Fibroblast of pulmonary artery (primary cell): Measurements from ENCODE around the gene SLC15A5.

Experiments used
- DNase-seq: peaks from one replicate; pipeline ENCODE4 v3.0.0-alpha.2; 2010; ENCODE audit warnings: low read depth
- H3K4me3 ChIP-seq: replicated peaks from 2 replicates; pipeline ENCODE4 v1.5.1; 2011; ENCODE audit warnings: low read depth, mild to moderate bottlenecking, control low read depth, low read length, moderate library complexity
- CTCF ChIP-seq: IDR thresholded peaks from 2 replicates; pipeline ENCODE4 v1.5.1; 2011; ENCODE audit warnings: mild to moderate bottlenecking, control low read depth, low read length, inconsistent platforms; ENCODE audit errors: missing control alignments

Gene SLC15A5

GRCh38 chr12:16269946-16270345 lies 7.5 kb downstream of the SLC15A5 start:
- no peak for DNase-seq
- no peak for TF ChIP-seq CTCF
- no peak overlapping the region for H3K4me3 ChIP-seq

DNA sequence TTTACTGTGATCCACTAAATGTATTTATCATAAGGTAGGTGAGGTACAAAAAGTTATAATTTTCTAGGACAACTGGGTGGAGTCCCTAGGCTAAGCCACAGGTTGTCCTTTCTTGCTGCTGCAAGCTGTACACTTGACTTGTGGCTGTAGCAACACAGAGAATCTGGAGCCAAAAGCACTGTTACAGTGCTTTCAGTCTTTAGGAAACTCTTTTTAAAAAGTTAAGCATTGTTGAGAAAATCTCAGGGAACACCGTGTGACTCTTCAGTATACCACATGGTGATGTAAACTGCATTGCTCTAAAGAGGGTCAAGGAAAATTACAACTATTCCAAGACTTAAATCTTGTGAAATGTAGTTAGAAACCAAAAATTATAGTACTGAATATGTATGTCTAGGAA lies 11.4 kb downstream of the SLC15A5 start:
- TF ChIP-seq CTCF = no peak
- no peak overlapping the region for H3K4me3 ChIP-seq
- no peak for DNase-seq

DNA sequence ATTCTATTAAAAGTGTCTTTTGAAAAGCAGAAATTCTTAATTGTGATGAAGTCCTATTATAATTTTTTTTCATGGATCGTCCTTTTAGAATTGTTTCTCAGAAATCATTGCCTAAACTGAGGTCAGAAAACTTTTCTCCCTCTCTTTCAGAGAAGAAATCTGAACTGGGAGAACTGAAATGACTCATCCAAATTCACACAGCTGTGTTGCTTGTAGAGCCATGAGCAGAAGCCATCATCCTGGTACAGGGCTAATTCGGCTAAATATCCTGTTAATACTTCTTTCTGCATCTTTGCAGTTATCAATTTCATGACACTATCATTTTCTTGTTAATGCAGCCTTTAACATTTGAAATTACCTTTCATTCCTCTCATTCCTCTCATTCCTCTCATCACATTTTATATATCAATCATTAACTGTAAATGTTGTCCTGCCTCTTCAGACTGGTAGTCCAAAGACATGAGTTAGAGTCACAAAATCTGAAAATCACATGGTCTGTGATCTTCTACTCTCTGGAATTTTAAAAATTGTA lies 15.5 kb downstream of the SLC15A5 start:
- no peak for DNase-seq
- no peak overlapping the region for H3K4me3 ChIP-seq
- no peak for TF ChIP-seq CTCF

DNA sequence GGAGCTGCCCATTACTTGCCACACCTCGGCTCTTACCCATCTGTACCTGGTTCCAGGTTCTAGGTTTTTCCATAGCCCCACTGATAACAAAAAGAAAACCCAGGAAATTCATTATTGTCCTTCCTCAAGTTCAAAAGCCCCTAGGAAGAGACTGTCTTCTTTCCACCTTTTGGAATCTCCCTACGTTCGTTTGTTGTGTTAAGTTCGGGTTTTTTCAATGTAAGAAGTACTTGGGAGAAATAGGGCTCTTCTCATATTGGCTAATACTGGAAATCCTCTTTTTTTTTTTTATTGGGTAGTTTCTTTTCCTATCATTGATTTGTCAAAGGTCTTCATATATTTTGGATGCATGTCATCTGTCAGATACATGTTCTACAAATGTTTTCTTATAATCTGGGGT lies 17.3 kb downstream of the SLC15A5 start:
- H3K4me3 ChIP-seq = no peak overlapping the region
- no peak for DNase-seq
- no peak for TF ChIP-seq CTCF

- H3K4me3 ChIP-seq = no peak overlapping the region
- no peak for TF ChIP-seq CTCF
- DNase-seq = no peak
Measured at GRCh38 chr12:16258963-16259362, 18.5 kb downstream of the SLC15A5 start.

DNA sequence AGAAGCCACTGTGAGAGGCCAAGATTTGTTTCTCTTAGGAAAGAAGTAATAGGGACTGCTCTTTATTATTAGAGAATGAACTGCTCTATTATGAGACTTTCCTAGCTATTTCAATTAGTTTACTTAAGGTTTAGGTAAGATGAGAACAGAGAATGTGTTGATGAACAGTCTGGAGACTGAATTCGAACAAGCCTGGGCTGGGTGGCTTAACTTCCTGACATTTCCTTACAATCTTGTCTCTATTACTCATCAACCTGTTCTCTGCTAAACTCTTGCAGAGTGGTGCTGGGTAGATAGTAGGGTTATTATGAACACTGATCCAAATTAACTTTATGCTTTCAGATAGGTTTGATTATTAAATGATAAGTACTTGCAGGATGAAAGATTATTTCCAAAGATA lies 31.2 kb downstream of the SLC15A5 start:
- no peak for DNase-seq
- H3K4me3 ChIP-seq = no peak overlapping the region
- no peak for TF ChIP-seq CTCF

DNA sequence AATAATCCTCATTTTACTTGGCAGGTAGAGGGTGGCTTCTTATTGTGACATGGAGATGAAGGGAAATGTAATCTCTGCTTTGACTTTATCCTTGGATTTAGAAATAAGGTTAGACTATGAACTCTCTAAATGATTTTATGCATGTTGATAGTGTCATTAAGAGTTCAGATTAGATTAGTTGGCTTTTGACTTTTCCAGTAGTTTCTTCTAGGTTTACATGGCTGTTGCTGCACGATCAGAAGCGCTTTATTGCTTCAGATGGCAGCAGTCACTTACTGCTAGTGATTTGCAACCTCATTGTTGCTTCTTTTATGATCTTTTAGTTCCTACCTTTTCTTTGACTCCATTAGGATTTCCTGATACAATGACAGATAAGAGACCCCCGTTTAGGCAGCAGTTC lies 32.3 kb downstream of the SLC15A5 start:
- no peak overlapping the region for H3K4me3 ChIP-seq
- no peak for TF ChIP-seq CTCF
- no peak for DNase-seq
